Vagina (tissue), 2 donors: ENCODE measurements around the gene KANK3. TPM values are rescaled to one million over a fixed set of nuclear protein-coding genes. Genes with fewer than 3 reads are reported as not detected.
A peak's percentile ranks its signal among the peaks of the same experiment; 100 is the strongest.

Source experiments
- DNase-seq, 2 donors: peaks; one replicate each; pipeline ENCODE4 v3.0.0-alpha.2; 2017; ENCODE audit errors: extremely low spot score in 2 of 2
- H3K27ac ChIP-seq: fragments of 200-600 bp; sonication (generic); one replicate; pipeline ENCODE4 v1.5.1; 2019
- H3K27me3 ChIP-seq: fragments of 200-600 bp; sonication (generic); one replicate; pipeline ENCODE4 v1.5.1; 2019
- H3K36me3 ChIP-seq, 2 donors: fragments of 200-600 bp; sonication (generic); one replicate each; pipeline ENCODE4 v1.5.1; 2017 to 2019
- H3K4me1 ChIP-seq: fragments of 200-600 bp; sonication (generic); one replicate; pipeline ENCODE4 v1.5.1; 2019
- H3K4me3 ChIP-seq, 2 donors: fragments of 200-600 bp; sonication (generic); 1 replicate in 1 of 2; 2 replicates in 1 of 2; pipeline ENCODE4 v1.5.1; 2016 to 2019
- H3K9me3 ChIP-seq: fragments of 200-600 bp; sonication (generic); one replicate; pipeline ENCODE4 v1.5.1; 2019
- CTCF ChIP-seq, 3 experiments: fragments of 450-650 bp in 2 of 3; fragments of 200-600 bp in 1 of 3; sonication (generic) in 1 of 3; IDR thresholded peaks; one replicate each; pipeline ENCODE4 v1.5.1; 2017 to 2019; ENCODE audit warnings: antibody characterized with exemption in 3 of 3, mild to moderate bottlenecking in 2 of 3, moderate library complexity in 2 of 3
- POLR2A ChIP-seq, 2 donors: fragments of 450-650 bp; IDR thresholded peaks; one replicate each; pipeline ENCODE4 v1.6.1; 2017; ENCODE audit warnings: antibody characterized with exemption in 2 of 2, mild to moderate bottlenecking in 2 of 2, moderate library complexity in 2 of 2
- POLR2AphosphoS5 ChIP-seq, 2 donors: sonication (generic); formaldehyde crosslinking; IDR thresholded peaks; one replicate each; pipeline ENCODE4 v1.9.0; 2017; ENCODE audit warnings: antibody characterized with exemption in 2 of 2, mild to moderate bottlenecking in 2 of 2, low read depth in 1 of 2; ENCODE audit not compliant: insufficient read depth in 1 of 2
- intact Hi-C: fragments of 100-400 bp; cut with DNase I; formaldehyde crosslinking; loops from one replicate; pipeline ENCODE4 v1.15.1; 2023
- total RNA-seq: library from RNA; depleted of rRNA; stranded (reverse); fragments of >200 nt; gene quantifications from one replicate; pipeline ENCODE4 v1.2.3, GENCODE V29; 2016

The KANK3 gene
- total RNA-seq, 1 donor from 2014 or later: 20.9 TPM

GRCh38 chr19:8340341-8341096 is 2.5 kb downstream of the KANK3 start:
- Histone ChIP-seq H3K27ac (no peak overlapping the region), H3K27me3 (peaks cover 6% of the 10 kb centered on the region), H3K4me3 (no peak overlapping the region), H3K4me1 (peaks cover 19% of the 10 kb centered on the region), H3K9me3 (no peaks in the 10 kb centered on the region), H3K36me3 (no peaks in the 10 kb centered on the region)
- intact Hi-C loops: no loop called here
- TF ChIP-seq CTCF (IDR thresholded peaks at IDR 0.05) (no peak), POLR2A (IDR thresholded peaks at IDR 0.05) (no peak), POLR2AphosphoS5 (IDR thresholded peaks at IDR 0.05; ENCODE audit: insufficient read depth in 1 of 2, low read depth in 1 of 2) (peak; percentile 44 to 78)
- DNase-seq: no peak

GRCh38 chr19:8338835-8339234 is 4.2 kb downstream of the KANK3 start:
- Histone ChIP-seq H3K4me1 (peaks cover 27% of the 10 kb centered on the region), H3K4me3 (no peak overlapping the region), H3K36me3 (no peaks in the 10 kb centered on the region), H3K27me3 (peaks cover 6% of the 10 kb centered on the region), H3K27ac (no peak overlapping the region), H3K9me3 (no peaks in the 10 kb centered on the region)
- no peak for TF ChIP-seq CTCF (IDR thresholded peaks at IDR 0.05)
- TF ChIP-seq POLR2A (IDR thresholded peaks at IDR 0.05): no peak
- TF ChIP-seq POLR2AphosphoS5 (IDR thresholded peaks at IDR 0.05; ENCODE audit: insufficient read depth in 1 of 2, low read depth in 1 of 2): no peak
- no peak for DNase-seq
- intact Hi-C loops: no loop called here

GRCh38 chr19:8337728-8338127 is 5.3 kb downstream of the KANK3 start:
- Histone ChIP-seq H3K27ac (no peak overlapping the region), H3K9me3 (no peaks in the 10 kb centered on the region), H3K4me3 (no peak overlapping the region), H3K27me3 (peaks cover under 1% of the 10 kb centered on the region), H3K4me1 (peaks cover 25% of the 10 kb centered on the region), H3K36me3 (no peaks in the 10 kb centered on the region)
- intact Hi-C loops: no loop called here
- TF ChIP-seq POLR2AphosphoS5 (IDR thresholded peaks at IDR 0.05; ENCODE audit: insufficient read depth in 1 of 2, low read depth in 1 of 2) (no peak), CTCF (IDR thresholded peaks at IDR 0.05) (no peak), POLR2A (IDR thresholded peaks at IDR 0.05) (no peak)
- DNase-seq: no peak

- intact Hi-C loops: no loop called here
- Histone ChIP-seq H3K36me3 (no peaks in the 10 kb centered on the region), H3K4me3 (no peak overlapping the region), H3K27me3 (no peaks in the 10 kb centered on the region), H3K27ac (no peak overlapping the region), H3K4me1 (peaks cover 18% of the 10 kb centered on the region), H3K9me3 (no peaks in the 10 kb centered on the region)
- DNase-seq: no peak
- TF ChIP-seq POLR2A (IDR thresholded peaks at IDR 0.05) (no peak), POLR2AphosphoS5 (IDR thresholded peaks at IDR 0.05; ENCODE audit: insufficient read depth in 1 of 2, low read depth in 1 of 2) (no peak), CTCF (IDR thresholded peaks at IDR 0.05) (no peak)
Observed at GRCh38 chr19:8336660-8337059, 6.4 kb downstream of the KANK3 start.

GRCh38 chr19:8336072-8336569 is 6.9 kb downstream of the KANK3 start:
- Histone ChIP-seq H3K4me3 (no peak overlapping the region), H3K4me1 (peaks cover 18% of the 10 kb centered on the region), H3K27ac (no peak overlapping the region), H3K36me3 (no peaks in the 10 kb centered on the region), H3K9me3 (no peaks in the 10 kb centered on the region), H3K27me3 (no peaks in the 10 kb centered on the region)
- TF ChIP-seq CTCF (IDR thresholded peaks at IDR 0.05) (no peak), POLR2A (IDR thresholded peaks at IDR 0.05) (no peak), POLR2AphosphoS5 (IDR thresholded peaks at IDR 0.05; ENCODE audit: insufficient read depth in 1 of 2, low read depth in 1 of 2) (no peak)
- intact Hi-C loops: no loop called here
- no peak for DNase-seq
